Breast epithelium (tissue), 4 donors: ENCODE measurements around the gene SLC39A11. TPM values are rescaled to one million over a fixed set of nuclear protein-coding genes. Genes with fewer than 3 reads are reported as not detected.
"Not testable (repeated sequence)": the region's sequence is repeated elsewhere in the genome, so short reads cannot be mapped to it uniquely, and the experiment has no call there.

Source experiments
- DNase-seq, 2 donors: peaks; one replicate each; pipeline ENCODE4 v3.0.0-alpha.2; 2019; ENCODE audit warnings: low spot score in 2 of 2
- H3K27ac ChIP-seq, 2 donors: fragments of 200-600 bp; sonication (generic) in 1 of 2; one replicate each; pipeline ENCODE4 v1.5.1; 2016 to 2019; ENCODE audit warnings: mild to moderate bottlenecking in 1 of 2
- H3K27me3 ChIP-seq, 2 donors: fragments of 200-600 bp; sonication (generic) in 1 of 2; one replicate each; pipeline versions ENCODE4 v1.5.1 to v1.6.0; 2017 to 2019; ENCODE audit warnings: control low read depth in 1 of 2, mild to moderate bottlenecking in 1 of 2
- H3K36me3 ChIP-seq: fragments of 200-600 bp; one replicate; pipeline ENCODE4 v1.5.1; 2019
- H3K4me1 ChIP-seq, 2 donors: fragments of 200-600 bp; sonication (generic); one replicate each; pipeline ENCODE4 v1.5.1; 2016 to 2019; ENCODE audit warnings: control low read depth in 1 of 2
- H3K4me3 ChIP-seq, 3 donors: fragments of 200-600 bp; sonication (generic); 1 replicate in 2 of 3; 2 replicates in 1 of 3; pipeline ENCODE4 v1.5.1; 2016 to 2019; ENCODE audit warnings: mild to moderate bottlenecking in 3 of 3, moderate library complexity in 2 of 3
- H3K9me3 ChIP-seq, 2 donors: fragments of 200-600 bp; sonication (generic) in 1 of 2; one replicate each; pipeline ENCODE4 v1.5.1; 2016 to 2019; ENCODE audit warnings: control low read depth in 1 of 2
- POLR2A ChIP-seq: fragments of 450-650 bp; IDR thresholded peaks from one replicate; pipeline ENCODE4 v1.6.1; 2016; ENCODE audit warnings: antibody characterized with exemption, mild to moderate bottlenecking, moderate library complexity
- POLR2AphosphoS5 ChIP-seq, 3 donors: sonication (generic); formaldehyde crosslinking; IDR thresholded peaks; one replicate each; pipeline ENCODE4 v1.6.1; 2017; ENCODE audit warnings: antibody characterized with exemption in 3 of 3
- intact Hi-C: fragments of 100-400 bp; cut with DNase I; formaldehyde crosslinking; loops from one replicate; pipeline ENCODE4 v1.15.1; 2023; ENCODE audit warnings: low total_unique reads
- total RNA-seq, 3 donors: library from RNA; depleted of rRNA; stranded (reverse); fragments of >200 nt; gene quantifications; one replicate each; pipeline ENCODE4 v1.1.0, GENCODE V29; 2016
- TF ChIP-seq, protein P1 (sequence below), 3 donors: fragments of 450-650 bp; IDR thresholded peaks; one replicate each; pipeline ENCODE4 v1.5.1; 2016 to 2017; ENCODE audit warnings: antibody characterized with exemption in 3 of 3, mild to moderate bottlenecking in 3 of 3, moderate library complexity in 3 of 3

Gene SLC39A11
- total RNA-seq, 3 donors from 2014 or later, result 31.8 to 54.6 (median 47.0) TPM

DNA sequence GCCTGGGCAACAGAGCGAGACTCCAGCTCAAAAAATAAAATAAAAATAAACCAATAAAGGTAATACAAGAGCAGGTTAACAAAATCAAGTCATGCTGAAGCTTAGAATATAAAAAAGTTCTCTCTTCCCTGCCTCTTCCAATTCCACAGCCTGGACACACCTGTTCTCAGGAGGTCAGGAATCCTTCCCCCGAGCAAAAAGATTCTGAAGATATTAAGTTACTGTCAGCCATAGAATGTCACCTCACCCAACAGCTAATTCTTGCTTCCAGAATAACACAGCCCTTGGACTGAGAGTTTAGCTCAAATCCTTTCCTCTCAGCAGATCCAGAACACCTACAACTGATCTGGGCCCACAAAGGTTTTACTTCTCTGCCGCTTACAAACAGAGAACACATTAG lies 27.1 kb downstream of the SLC39A11 start:
- no peak for DNase-seq
- TF ChIP-seq POLR2AphosphoS5 (IDR thresholded peaks at IDR 0.05), result no peak
- TF ChIP-seq, protein P1, sequence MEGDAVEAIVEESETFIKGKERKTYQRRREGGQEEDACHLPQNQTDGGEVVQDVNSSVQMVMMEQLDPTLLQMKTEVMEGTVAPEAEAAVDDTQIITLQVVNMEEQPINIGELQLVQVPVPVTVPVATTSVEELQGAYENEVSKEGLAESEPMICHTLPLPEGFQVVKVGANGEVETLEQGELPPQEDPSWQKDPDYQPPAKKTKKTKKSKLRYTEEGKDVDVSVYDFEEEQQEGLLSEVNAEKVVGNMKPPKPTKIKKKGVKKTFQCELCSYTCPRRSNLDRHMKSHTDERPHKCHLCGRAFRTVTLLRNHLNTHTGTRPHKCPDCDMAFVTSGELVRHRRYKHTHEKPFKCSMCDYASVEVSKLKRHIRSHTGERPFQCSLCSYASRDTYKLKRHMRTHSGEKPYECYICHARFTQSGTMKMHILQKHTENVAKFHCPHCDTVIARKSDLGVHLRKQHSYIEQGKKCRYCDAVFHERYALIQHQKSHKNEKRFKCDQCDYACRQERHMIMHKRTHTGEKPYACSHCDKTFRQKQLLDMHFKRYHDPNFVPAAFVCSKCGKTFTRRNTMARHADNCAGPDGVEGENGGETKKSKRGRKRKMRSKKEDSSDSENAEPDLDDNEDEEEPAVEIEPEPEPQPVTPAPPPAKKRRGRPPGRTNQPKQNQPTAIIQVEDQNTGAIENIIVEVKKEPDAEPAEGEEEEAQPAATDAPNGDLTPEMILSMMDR (IDR thresholded peaks at IDR 0.05), result no peak
- no peak for TF ChIP-seq POLR2A
- H3K36me3 ChIP-seq, result no peaks in the 10 kb centered on the region
- H3K27me3 ChIP-seq, result no peaks in the 10 kb centered on the region
- H3K4me3 ChIP-seq, result no peak overlapping the region
- peaks cover 0 to 22% of the 10 kb centered on the region in 2 donors for H3K4me1 ChIP-seq
- no peaks in the 10 kb centered on the region for H3K9me3 ChIP-seq
- peak overlapping the region; percentile 10 to 41 for H3K27ac ChIP-seq
- intact Hi-C loops, result no loop called here

DNA sequence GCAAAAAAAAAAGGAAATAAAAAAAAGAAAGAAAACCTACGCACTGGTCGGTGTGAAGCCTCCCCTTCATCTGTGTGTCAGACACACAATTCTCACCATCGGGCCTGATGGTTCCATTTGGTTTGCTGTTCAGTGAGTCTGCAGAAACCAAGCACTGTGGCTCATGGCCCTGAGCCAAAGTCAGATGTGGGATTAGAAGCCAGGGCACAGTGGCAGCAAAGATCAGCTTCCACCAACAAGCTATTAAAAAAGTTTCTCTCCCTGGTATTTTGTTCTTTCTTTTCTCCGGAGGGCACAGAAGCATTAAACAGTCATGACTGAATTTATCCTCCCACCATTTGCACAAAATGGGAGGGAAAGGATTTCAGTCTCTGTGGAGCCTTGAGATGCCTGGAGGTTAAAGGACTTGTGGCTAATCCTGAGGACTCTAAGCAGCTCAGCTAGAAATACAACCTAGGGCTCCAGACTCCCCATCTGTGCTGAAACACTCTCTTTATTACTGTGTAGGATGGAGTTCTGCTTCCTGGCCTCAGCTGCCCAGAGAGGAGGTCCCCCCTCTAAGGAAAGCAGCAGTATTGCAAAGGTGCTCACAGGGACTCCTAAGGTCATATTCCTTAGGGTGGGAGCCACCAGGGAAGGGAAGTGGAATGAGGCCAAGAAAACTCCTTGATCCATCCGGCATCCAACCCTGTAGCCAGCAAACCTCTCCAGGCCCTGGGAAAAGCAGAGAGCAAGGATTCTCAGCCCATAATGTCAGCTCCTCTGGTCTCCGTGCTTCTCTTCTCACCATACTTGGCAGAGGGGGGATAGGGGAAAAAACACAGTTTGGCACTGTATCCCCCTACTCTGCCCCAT lies 28.2 kb downstream of the SLC39A11 start:
- peak overlapping the region; percentile 41 to 56 for H3K27ac ChIP-seq
- TF ChIP-seq, protein P1 (IDR thresholded peaks at IDR 0.05), result no peak
- TF ChIP-seq POLR2AphosphoS5 (IDR thresholded peaks at IDR 0.05) (no peak), POLR2A (no peak)
- no peak for DNase-seq
- intact Hi-C loops, result no loop called here
- no peaks in the 10 kb centered on the region for H3K9me3 ChIP-seq
- H3K27me3 ChIP-seq, result no peaks in the 10 kb centered on the region
- no peak overlapping the region for H3K4me3 ChIP-seq
- H3K36me3 ChIP-seq, result no peaks in the 10 kb centered on the region
- peaks cover 0 to 13% of the 10 kb centered on the region in 2 donors for H3K4me1 ChIP-seq

DNA sequence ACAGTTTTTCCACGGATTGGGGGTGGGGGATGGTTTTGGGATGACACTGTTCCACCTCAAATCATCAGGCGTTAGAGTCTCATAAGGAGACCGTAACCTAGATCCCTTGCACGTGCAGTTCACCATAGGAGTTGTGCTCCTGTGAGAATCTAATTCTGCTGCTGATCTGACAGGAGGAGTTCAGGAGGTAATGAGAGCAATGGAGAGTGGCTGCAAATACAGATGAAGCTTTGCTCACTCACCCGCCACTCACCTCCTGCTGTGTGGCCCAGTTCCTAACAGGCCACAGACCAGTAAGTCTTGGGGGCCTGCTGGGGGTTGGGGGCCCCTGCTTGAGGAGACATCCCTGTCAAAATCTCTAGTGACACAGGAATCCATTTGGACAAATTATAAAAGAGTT lies 29.8 kb downstream of the SLC39A11 start:
- Histone ChIP-seq H3K9me3 (no peaks in the 10 kb centered on the region), H3K27ac (no peak overlapping the region), H3K4me3 (no peak overlapping the region), H3K4me1 (no peaks in the 10 kb centered on the region), H3K36me3 (no peaks in the 10 kb centered on the region), H3K27me3 (no peaks in the 10 kb centered on the region)
- TF ChIP-seq POLR2AphosphoS5 (IDR thresholded peaks at IDR 0.05), result no peak
- no peak for TF ChIP-seq POLR2A
- TF ChIP-seq, protein P1 (IDR thresholded peaks at IDR 0.05), result no peak
- no peak for DNase-seq
- intact Hi-C loops, result no loop called here

DNA sequence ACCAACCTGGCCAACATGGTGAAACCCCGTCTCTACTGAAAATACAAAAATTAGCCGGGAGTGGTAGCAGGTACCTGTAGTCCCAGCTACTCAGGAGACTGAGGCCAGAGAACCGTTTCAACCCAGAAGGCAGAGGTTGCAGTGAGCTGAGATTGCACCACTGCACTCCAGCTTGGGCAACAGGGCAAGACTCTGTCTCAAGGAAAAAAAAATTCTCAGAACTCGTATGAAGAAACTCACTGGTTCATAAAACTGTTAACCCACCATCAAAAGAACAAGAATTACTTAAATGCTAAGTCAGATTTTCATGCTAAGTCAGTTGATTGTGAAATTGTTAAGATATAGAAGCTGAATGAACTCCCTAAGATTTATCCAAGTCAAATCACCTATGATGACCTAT lies 31.3 kb downstream of the SLC39A11 start:
- H3K4me1 ChIP-seq, result no peaks in the 10 kb centered on the region
- H3K27ac ChIP-seq, result no peak overlapping the region
- no peak for DNase-seq
- TF ChIP-seq POLR2A, result no peak
- TF ChIP-seq POLR2AphosphoS5 (IDR thresholded peaks at IDR 0.05), result no peak
- TF ChIP-seq, protein P1 (IDR thresholded peaks at IDR 0.05), result no peak
- no peaks in the 10 kb centered on the region for H3K36me3 ChIP-seq
- H3K4me3 ChIP-seq, result no peak overlapping the region
- no peaks in the 10 kb centered on the region for H3K9me3 ChIP-seq
- intact Hi-C loops, result no loop called here
- H3K27me3 ChIP-seq, result no peaks in the 10 kb centered on the region

DNA sequence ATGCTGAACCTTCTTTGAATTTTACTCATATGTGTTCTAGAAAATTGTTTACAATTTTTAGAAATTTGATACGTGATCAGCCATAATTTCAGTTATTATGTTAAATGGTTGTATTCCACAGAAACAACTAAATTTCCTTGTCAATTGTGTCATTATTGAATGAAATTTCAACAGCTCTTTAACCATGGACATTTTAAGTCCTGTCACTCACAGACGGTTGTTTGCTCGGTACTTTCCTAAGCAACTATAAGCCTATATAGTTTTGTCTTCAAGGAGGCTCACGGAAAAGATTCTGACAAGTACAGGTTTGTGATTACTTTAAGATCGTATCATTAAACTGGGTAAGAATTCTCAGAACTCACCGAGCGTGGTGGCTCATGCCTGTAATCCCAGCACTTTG lies 31.8 kb downstream of the SLC39A11 start:
- Histone ChIP-seq H3K36me3 (no peaks in the 10 kb centered on the region), H3K4me1 (no peaks in the 10 kb centered on the region), H3K9me3 (no peaks in the 10 kb centered on the region), H3K4me3 (no peak overlapping the region), H3K27ac (no peak overlapping the region), H3K27me3 (no peaks in the 10 kb centered on the region)
- TF ChIP-seq POLR2AphosphoS5 (IDR thresholded peaks at IDR 0.05), result no peak
- TF ChIP-seq POLR2A, result no peak
- TF ChIP-seq, protein P1 (IDR thresholded peaks at IDR 0.05), result no peak
- DNase-seq, result no peak
- intact Hi-C loops, result no loop called here

DNA sequence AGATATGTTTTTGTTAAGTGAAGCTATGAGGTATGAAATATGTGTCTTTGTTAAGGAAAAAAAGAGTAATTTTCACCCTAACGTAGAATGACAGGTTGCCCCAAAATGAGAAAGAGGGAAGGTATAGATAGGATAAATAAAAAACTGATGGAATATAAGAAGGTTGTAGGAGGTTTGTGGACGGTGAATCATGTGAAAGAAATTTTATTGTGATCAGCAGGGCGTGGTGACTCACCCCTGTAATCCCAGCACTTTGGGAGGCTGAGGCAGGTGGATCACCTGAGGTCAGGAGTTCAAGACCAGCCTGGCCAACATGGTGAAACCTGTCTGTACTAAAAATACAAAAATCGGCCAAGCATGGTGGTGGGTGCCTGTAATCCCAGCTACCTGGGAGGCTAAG lies 32.8 kb downstream of the SLC39A11 start:
- H3K4me3 ChIP-seq, H3K4me1 ChIP-seq, DNase-seq, H3K36me3 ChIP-seq, H3K27me3 ChIP-seq, intact Hi-C loops, H3K27ac ChIP-seq, H3K9me3 ChIP-seq: not testable (repeated sequence)
